Fibroblast of lung (primary cell): Measurements from ENCODE around the gene PVRIG.

ENCODE experiments used
- CTCF ChIP-seq, 2 donors: IDR thresholded peaks in 1 of 2; conservative IDR thresholded peaks in 1 of 2; 1 replicate in 1 of 2; 2 replicates in 1 of 2; pipeline ENCODE4 v1.5.1; 2011 to 2012; ENCODE audit warnings: low read length in 2 of 2, control low read depth in 1 of 2, inconsistent platforms in 1 of 2, low read depth in 1 of 2, mild to moderate bottlenecking in 1 of 2
- EZH2 ChIP-seq: IDR thresholded peaks from 2 replicates; pipeline ENCODE4 v1.5.1; 2012; ENCODE audit warnings: low read length, control low read depth, mild to moderate bottlenecking; ENCODE audit errors: missing control alignments

- TF ChIP-seq CTCF (conservative IDR thresholded peaks at IDR 0.05 in 1 of 2, IDR thresholded peaks at IDR 0.05 in 1 of 2; ENCODE audit: low read depth in 1 of 2, low read length in 2 of 2) (no peak), EZH2 (no peak)
Measured at GRCh38 chr7:100185726-100186125, 34.0 kb upstream of the PVRIG start.
